Loucy (cell line): ENCODE measurements around the gene ZDHHC14.

Experiments used
- H2AFZ ChIP-seq: fragments of 200-600 bp; sonication (generic); 2 replicates; pipeline ENCODE4 v1.6.0; 2016; ENCODE audit warnings: antibody characterized with exemption, mild to moderate bottlenecking, low read length, moderate library complexity
- H3F3A ChIP-seq: fragments of 200-600 bp; 2 replicates; pipeline ENCODE4 v1.6.0; 2016; ENCODE audit warnings: antibody characterized with exemption, low read depth, mild to moderate bottlenecking
- H3K27me3 ChIP-seq: fragments of 200-600 bp; sonication (generic); 2 replicates; pipeline ENCODE4 v1.6.1; 2014; ENCODE audit warnings: low read length, mild to moderate bottlenecking; ENCODE audit not compliant: insufficient read depth, poor library complexity, severe bottlenecking
- H3K36me3 ChIP-seq: fragments of 200-600 bp; sonication (generic); 2 replicates; pipeline ENCODE4 v1.6.1; 2016; ENCODE audit warnings: low read length; ENCODE audit not compliant: insufficient read depth
- H3K4me1 ChIP-seq: fragments of 200-600 bp; sonication (generic); 2 replicates; pipeline ENCODE4 v1.5.1; 2014; ENCODE audit warnings: low read length, mild to moderate bottlenecking; ENCODE audit not compliant: insufficient read depth, poor library complexity, severe bottlenecking
- H3K4me2 ChIP-seq: fragments of 200-600 bp; sonication (generic); 2 replicates; pipeline ENCODE4 v1.6.0; 2014; ENCODE audit warnings: antibody characterized with exemption, low read length, low read depth, mild to moderate bottlenecking; ENCODE audit not compliant: poor library complexity, severe bottlenecking
- H3K4me3 ChIP-seq: fragments of 200-600 bp; sonication (generic); 2 replicates; pipeline ENCODE4 v1.5.1; 2014; ENCODE audit warnings: low read length, mild to moderate bottlenecking, mixed read lengths; ENCODE audit not compliant: poor library complexity, severe bottlenecking
- H3K79me2 ChIP-seq: fragments of 200-600 bp; sonication (generic); 2 replicates; pipeline ENCODE4 v1.6.1; 2014; ENCODE audit warnings: low read length; ENCODE audit not compliant: insufficient read depth
- H3K9ac ChIP-seq: fragments of 200-600 bp; sonication (generic); 2 replicates; pipeline ENCODE4 v1.6.0; 2014; ENCODE audit warnings: mild to moderate bottlenecking, low read depth, low read length, moderate library complexity; ENCODE audit not compliant: poor library complexity, severe bottlenecking
- H3K9me2 ChIP-seq: fragments of 200-600 bp; sonication (generic); replicated peaks from 2 replicates; pipeline ENCODE4 v1.6.1; 2016; ENCODE audit warnings: low read depth, low read length, mixed read lengths
- H3K9me3 ChIP-seq: fragments of 200-600 bp; sonication (generic); 2 replicates; pipeline ENCODE4 v1.6.1; 2014; ENCODE audit warnings: mild to moderate bottlenecking, antibody characterized with exemption, low read length, low read depth; ENCODE audit not compliant: insufficient read depth
- H4K20me1 ChIP-seq: fragments of 200-600 bp; sonication (generic); 2 replicates; pipeline ENCODE4 v1.6.0; 2014; ENCODE audit warnings: antibody characterized with exemption, low read length, mild to moderate bottlenecking; ENCODE audit not compliant: insufficient read depth, poor library complexity, severe bottlenecking
- EZH2phosphoT487 ChIP-seq: fragments of 200-600 bp; IDR thresholded peaks from 2 replicates; pipeline ENCODE4 v1.6.1; 2018; ENCODE audit warnings: antibody characterized with exemption, mild to moderate bottlenecking, moderate library complexity, borderline replicate concordance
- TF ChIP-seq, protein P1 (sequence below): fragments of 200-600 bp; sonication (generic); conservative IDR thresholded peaks from 2 replicates; pipeline ENCODE4 v1.5.1; 2014; ENCODE audit warnings: mild to moderate bottlenecking, antibody characterized with exemption, low read length

ZDHHC14 gene

DNA sequence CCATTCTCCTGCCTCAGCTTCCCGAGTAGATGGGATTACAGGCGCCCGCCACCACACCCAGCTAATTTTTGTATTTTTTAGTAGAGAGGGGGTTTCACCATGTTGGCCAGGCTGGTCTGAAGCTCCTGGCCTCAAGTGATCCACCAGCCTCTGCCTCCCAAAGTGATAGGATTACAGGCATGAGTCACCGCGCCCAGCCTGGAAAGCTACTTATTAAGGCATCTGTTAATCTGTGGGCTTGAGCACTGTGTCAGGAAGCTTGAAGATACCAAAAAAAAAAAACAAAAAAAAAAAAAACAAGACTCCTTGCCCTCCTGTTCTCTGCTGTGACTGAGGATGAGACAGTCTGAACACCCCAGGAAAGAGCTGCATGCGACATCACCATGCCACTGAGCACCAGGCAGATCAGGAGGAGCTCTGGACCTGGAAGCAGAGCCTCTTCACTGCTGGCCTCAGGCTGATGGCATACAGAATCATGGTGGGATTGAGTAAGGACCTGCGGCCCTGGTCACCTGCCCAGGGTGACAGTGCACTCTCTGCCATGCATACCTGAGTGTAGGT is 275.5 kb downstream of the ZDHHC14 start:
- no peaks in the 10 kb centered on the region for H4K20me1 ChIP-seq
- H3K4me3 ChIP-seq: no peak overlapping the region
- H2AFZ ChIP-seq: no peak overlapping the region
- H3K9me3 ChIP-seq: no peaks in the 10 kb centered on the region
- H3K27me3 ChIP-seq: no peaks in the 10 kb centered on the region
- no peaks in the 10 kb centered on the region for H3K36me3 ChIP-seq
- H3K4me1 ChIP-seq: no peaks in the 10 kb centered on the region
- TF ChIP-seq, protein P1, sequence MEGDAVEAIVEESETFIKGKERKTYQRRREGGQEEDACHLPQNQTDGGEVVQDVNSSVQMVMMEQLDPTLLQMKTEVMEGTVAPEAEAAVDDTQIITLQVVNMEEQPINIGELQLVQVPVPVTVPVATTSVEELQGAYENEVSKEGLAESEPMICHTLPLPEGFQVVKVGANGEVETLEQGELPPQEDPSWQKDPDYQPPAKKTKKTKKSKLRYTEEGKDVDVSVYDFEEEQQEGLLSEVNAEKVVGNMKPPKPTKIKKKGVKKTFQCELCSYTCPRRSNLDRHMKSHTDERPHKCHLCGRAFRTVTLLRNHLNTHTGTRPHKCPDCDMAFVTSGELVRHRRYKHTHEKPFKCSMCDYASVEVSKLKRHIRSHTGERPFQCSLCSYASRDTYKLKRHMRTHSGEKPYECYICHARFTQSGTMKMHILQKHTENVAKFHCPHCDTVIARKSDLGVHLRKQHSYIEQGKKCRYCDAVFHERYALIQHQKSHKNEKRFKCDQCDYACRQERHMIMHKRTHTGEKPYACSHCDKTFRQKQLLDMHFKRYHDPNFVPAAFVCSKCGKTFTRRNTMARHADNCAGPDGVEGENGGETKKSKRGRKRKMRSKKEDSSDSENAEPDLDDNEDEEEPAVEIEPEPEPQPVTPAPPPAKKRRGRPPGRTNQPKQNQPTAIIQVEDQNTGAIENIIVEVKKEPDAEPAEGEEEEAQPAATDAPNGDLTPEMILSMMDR: no peak
- TF ChIP-seq EZH2phosphoT487: no peak
- H3K9ac ChIP-seq: no peak overlapping the region
- no peaks in the 10 kb centered on the region for H3K79me2 ChIP-seq
- no peaks in the 10 kb centered on the region for H3K9me2 ChIP-seq
- H3F3A ChIP-seq: no peaks in the 10 kb centered on the region
- H3K4me2 ChIP-seq: no peak overlapping the region

DNA sequence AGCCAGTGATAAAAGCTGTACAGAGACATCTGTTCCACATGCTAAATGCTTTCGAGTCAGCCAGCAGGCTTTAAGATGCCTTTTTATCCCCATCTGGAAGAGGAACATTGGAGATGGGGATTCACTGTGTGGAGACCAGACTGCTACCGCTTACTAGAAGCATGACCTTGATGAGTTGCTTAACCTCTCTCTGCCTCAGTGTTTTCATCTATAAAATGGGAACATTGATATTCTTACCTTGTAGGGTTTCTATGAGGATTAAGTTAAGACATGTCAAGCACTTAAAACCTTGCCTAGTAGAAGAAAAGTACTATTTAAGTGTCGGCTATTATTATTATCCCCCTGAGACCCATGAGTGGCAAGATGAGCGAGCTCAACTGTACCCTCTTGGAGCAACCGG is 276.8 kb downstream of the ZDHHC14 start:
- no peaks in the 10 kb centered on the region for H3K4me1 ChIP-seq
- no peak overlapping the region for H3K4me2 ChIP-seq
- H3K9me2 ChIP-seq: no peaks in the 10 kb centered on the region
- TF ChIP-seq, protein P1: no peak
- no peak for TF ChIP-seq EZH2phosphoT487
- no peaks in the 10 kb centered on the region for H3K36me3 ChIP-seq
- H4K20me1 ChIP-seq: no peaks in the 10 kb centered on the region
- H3K27me3 ChIP-seq: no peaks in the 10 kb centered on the region
- no peaks in the 10 kb centered on the region for H3K9me3 ChIP-seq
- H3F3A ChIP-seq: no peaks in the 10 kb centered on the region
- no peak overlapping the region for H3K4me3 ChIP-seq
- no peaks in the 10 kb centered on the region for H3K79me2 ChIP-seq
- no peak overlapping the region for H2AFZ ChIP-seq
- no peak overlapping the region for H3K9ac ChIP-seq

DNA sequence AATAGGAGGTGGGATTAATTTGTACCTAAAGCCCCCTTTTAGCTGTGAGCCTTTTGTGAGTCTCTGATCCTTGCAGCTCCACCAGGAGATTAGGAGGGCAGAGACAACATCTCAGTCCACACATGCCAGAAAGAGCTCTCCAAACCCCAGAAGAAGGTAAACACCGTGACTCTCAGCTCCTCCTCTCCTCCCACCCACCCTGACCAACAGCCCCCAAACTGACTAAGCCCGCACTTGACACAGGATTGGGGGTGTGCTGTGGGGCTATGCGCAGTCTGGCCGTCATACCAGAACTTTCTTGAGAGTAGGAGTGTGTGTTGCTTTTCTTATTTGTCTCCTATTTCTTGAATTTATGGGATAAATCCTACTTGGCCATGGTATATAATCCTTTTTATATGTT is 277.3 kb downstream of the ZDHHC14 start:
- no peak for TF ChIP-seq EZH2phosphoT487
- TF ChIP-seq, protein P1: no peak
- H3K4me2 ChIP-seq: no peak overlapping the region
- H3K27me3 ChIP-seq: no peaks in the 10 kb centered on the region
- H3F3A ChIP-seq: no peaks in the 10 kb centered on the region
- H3K9me3 ChIP-seq: no peaks in the 10 kb centered on the region
- H3K4me3 ChIP-seq: no peak overlapping the region
- H3K4me1 ChIP-seq: no peaks in the 10 kb centered on the region
- no peaks in the 10 kb centered on the region for H3K79me2 ChIP-seq
- no peaks in the 10 kb centered on the region for H4K20me1 ChIP-seq
- no peak overlapping the region for H2AFZ ChIP-seq
- H3K9ac ChIP-seq: no peak overlapping the region
- H3K36me3 ChIP-seq: no peaks in the 10 kb centered on the region
- no peaks in the 10 kb centered on the region for H3K9me2 ChIP-seq
